HG03442 (cell line): ENCODE results near the gene IKZF2.
A peak's percentile ranks its signal among the peaks of the same experiment; 100 is the strongest.
"Not testable (repeated sequence)": the region's sequence is repeated elsewhere in the genome, so short reads cannot be mapped to it uniquely, and the experiment has no call there.

ENCODE experiments used
- ATAC-seq: cut with Tn5 transposase; IDR thresholded peaks from one replicate; pipeline ENCODE4 v1.9.1; 2021; ENCODE audit warnings: mild to moderate bottlenecking, moderate library complexity; ENCODE audit not compliant: unreplicated experiment

IKZF2 gene

DNA sequence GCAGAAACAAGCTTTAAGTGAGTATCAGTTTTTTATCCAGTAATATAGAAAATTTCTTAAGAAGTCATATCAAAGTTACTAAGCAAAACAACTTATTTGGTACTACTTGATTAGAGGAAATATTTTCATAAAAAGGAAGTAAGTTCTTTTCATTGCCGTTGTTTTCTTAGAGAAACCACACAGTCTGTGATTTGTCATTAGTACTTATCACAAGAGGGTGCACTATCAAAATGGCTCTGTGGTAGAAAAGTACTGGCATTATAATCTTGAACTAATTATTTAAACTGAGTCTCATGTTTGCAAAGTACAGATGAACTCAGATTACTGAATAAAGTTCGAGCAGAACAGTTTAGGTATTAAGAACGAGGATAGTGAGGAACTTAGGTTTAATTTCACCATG is 93.4 kb downstream of the IKZF2 start:
- no peak for ATAC-seq

DNA sequence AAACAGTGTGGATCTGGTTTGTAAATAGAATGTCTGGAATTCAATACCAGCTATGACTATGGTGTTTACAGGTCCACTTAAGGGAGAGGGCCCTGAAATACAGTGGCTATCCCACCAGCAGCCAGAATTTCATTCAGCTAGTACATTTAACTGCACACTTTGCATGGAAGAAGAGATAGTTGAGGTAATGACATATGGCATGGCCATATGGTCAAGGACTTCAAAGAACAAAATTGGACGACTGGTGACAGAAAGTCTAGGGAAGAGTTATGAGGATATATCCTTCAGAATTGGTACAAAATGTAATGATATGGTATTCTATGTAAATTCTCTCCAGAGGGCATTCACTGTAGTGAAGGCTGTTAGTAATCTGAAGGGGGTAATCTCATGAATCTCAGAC is 105.0 kb downstream of the IKZF2 start:
- ATAC-seq = no peak

DNA sequence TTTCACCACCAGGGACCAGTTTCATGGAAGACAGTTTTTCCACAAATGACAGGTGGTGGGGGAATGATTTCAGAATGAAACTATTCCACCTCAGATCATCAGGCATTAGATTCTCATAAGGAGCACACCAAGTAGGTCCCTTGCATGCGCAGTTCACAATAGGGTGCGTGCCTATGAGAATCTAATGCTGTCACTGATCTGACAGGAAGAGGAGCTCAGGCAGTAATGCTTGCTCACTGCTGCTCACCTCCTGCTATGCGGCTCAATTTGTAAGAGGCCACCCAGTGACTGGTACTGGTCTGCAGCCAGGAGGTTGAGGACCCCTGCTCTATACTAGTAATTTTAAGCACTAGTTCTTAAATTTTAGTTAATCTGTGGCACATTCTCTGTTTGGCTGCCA is 107.8 kb downstream of the IKZF2 start:
- ATAC-seq = no peak

DNA sequence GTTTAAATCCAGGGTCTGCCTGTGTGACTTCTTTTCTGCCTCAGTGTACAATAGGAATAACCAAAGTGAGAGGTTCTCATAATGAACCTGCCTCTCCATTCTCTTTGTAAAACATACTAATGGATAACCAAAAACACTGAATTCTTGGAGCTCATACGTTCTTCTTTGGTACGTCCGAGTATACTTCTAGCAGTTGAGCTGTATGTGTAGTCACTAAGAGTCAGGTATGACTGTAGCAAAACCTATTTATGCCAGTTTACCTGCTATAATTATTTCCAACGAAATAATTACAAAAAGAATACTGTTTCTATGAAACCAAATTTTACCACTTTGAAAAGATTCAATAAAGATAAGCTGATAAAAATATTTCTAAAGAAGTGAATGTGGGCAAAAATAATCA is 109.2 kb downstream of the IKZF2 start:
- ATAC-seq = no peak

DNA sequence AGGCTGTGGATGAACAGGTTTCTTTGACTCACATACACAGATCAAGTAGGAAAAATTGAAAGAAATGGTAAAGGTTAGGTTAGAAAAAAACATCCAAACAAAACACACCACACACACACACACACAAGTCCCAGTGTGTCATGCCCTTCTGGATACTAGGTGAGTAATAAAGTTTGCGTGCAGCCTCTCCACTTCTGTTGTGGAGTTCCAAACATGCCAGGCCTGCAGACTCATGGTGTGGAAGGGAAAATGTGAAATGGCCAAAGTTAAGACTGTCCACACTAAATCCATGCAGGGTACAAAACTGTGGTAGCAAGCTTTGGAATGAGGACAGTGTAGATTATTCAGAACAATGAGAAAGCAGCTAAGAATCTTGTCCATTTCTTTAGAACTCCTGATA is 114.6 kb downstream of the IKZF2 start:
- ATAC-seq = no peak

DNA sequence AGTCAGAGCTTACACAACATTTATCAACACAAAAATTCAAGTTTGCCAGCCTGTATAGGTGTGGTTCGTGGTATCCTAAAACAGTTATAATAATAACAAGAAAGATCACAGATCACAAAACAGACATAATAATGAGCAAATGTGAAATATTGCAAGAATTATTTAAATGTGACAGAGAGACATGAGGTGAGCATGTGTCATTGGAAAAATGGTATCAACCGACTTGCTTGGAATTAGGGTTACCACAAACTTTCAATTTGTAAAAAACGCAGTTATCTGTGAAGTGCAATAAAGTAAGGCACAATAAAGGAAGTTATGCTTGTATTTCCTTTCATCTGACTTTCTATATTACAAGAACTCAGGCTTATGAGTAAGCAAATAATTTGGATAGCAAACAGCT is 116.8 kb downstream of the IKZF2 start:
- no peak for ATAC-seq

DNA sequence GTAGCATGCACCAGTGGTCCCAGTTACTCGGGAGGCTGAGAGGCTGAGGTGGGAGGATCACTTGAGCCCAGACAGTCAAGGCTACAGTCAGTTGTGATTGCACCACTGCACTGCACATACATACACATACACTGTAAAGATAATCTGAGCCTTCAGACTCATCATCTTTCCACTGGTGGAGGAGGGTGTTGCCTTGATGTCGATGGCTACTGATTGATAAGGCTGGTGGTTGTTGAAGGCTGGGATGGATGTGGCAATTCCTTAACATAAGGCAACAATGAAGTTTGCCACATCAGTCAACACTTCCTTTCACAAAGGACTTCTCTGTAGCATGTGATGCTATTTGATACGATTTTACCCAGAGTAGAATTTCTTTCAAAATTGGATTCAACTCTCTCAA is 118.8 kb downstream of the IKZF2 start:
- ATAC-seq = no peak

DNA sequence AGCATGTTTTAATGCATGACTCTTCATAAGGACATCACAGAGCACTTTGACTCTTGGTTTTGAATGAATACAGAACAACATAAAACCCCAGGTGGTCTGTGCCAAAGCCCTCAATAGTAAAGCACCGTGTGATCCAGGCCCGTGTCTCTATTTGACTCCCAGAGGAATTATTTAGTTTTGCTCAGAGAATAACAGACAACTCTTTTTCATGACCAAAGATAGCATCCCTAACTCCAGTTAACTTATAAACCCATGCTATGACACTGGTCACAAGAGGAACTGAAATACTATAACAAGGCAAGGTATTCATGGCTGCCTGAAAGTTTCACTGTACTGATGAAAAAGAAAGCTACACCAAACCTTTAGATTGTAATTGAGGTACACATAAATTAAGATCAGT is 128.4 kb downstream of the IKZF2 start:
- peak; percentile 54 for ATAC-seq

DNA sequence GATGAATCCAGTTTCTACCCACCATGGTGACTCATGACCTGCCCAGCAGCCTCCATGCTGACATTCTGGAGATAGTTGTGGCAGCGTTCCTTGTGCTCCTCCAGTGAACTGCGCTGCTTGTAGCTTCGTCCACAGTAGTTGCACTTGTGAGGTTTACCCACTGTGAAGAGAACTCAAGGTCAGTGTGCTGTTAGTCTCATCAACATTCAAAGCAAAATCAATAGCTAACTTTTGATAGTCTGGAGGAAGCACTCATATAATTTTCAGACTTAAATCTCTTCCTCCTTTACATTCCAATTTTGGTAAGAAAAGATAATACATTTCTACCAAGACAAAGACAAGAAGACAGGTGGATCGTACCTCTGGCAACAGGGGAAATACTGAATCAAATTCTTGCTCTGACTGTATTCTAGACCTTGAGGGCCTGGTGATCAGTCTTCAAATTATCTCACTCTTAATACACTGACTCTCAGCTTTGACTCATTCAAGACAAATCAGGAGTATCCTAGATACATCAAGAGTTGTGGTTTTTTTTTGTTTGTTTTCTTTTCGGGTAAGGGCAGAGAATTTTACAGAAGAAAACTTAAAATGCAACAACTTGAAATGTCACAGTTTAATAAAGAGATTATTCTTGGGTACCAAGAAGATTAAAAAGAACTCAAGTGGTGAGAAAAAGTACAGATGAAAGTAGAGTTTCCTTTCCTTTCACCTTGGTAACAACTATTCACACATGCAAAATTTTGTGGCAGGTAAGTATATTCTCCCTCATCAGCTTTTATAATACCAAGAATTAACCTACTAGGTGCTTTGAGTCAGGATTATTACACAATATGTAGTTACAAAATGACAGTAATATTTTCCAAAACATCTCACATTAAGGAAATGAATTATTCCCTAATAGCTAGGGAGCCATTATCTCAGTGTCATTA is 129.2 kb downstream of the IKZF2 start:
- peak; percentile 89 for ATAC-seq

DNA sequence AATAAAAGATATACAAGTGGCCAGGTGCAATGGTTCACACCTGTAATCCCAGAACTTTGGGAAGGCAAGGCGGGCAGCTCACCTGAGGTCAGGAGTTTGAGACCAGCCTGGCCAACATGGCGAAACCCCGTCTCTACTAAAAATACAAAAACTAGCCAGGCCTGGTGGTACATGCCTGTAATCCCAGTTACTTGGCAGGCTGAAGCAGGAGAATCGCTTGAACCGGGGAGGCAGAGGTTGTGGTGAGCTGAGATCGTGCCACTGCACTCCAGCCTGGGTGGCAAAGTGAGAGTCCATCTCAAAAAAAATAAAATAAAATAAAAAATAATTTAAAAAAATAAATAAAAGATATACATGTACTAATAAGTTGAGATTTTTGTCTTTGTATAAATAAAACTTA is 130.5 kb downstream of the IKZF2 start:
- ATAC-seq = not testable (repeated sequence)

DNA sequence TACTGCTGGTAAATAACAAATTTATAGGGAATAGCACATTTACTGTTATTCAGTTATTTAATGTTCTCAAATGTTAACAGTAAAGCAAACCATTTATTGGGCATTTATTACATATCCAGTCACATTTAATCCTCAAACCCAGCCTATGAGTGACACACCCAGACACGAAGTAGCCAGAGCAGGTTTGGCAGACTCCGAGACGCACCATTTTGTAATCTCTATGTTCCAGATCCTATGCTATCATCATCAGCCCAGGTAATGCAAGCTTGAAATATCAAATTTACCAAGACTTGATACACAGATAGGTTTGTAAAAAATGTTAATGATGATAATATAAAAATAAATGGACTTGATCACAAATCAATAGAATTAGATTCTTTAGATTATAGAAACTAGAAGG is 131.1 kb downstream of the IKZF2 start:
- ATAC-seq = no peak

DNA sequence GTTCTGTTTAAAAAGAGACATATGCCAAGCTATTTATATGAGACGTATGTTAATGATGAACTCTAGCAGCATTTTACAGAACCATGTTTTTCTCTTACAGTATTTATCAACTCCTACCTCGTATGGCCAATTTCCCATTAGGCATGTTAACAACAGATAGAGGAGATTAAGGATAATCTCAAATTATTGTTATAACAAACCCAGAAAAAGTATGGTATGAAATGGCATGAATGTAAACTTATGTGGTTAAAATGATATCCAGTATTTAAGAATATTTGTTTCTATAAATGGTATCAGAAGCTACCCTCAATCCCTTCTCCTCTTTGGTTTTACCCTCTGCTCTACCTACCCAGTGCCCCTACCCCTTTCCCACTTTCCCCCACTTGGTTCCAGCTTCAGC is 132.0 kb downstream of the IKZF2 start:
- ATAC-seq = no peak

DNA sequence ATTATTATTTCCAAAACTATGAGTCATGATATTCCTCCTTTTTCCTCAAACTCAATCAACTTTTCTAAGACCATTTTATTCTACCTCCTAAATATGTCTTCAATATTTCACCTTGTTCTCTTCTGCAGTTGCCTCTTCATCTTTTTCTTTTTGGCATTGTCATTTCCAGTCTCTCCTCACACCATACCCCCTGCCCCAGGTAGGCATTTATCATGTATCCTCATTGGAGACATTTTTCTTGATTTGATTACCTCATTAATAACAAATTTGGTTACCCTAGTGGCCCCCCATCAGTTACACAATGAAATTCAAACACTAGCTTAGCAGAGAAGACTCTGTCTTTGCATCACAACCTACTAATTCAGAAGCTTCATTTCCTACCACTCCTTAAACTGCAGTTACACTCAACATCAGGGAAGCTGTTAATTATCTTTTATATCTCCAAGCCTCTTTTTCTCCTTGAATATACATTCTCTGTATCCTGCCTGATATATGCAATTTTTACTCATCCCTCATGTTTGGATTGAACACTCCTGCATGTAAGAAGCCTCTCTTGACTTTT is 133.0 kb downstream of the IKZF2 start:
- no peak for ATAC-seq

DNA sequence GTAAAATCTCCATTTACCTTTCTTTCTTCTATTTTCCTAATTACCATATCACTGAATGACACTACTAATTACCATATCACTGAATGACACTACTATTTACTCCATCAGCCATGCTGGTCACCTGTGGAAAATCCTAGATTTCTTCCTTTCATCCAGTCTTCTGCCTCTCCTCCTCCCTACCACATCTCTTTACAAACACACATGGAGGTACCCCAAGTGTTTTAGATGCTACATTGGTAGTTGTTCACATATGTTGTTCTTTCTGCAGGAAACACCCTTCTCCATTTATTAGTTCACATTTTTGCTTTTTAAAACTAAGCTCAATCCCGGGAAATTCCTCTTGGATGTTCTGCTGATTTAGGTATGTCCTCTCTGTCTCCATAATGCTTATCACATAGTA is 134.0 kb downstream of the IKZF2 start:
- ATAC-seq = no peak

DNA sequence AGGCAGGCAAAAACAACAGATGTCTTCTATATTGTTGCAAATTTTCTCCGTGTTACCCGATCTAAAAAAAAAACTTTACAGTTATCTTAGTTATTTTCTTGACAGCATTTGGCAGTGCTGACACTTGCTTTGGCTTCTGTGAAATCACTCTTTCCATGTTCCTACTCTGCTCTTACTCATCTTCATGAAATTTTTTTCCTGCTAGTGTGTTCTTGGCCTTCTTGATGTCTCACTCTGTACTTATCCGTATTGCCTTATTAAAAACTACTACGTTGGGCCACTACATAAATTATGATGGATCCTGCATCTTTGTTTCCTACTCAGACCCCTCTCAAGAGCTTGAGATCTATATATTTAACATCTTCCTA is 134.4 kb downstream of the IKZF2 start:
- no peak for ATAC-seq

DNA sequence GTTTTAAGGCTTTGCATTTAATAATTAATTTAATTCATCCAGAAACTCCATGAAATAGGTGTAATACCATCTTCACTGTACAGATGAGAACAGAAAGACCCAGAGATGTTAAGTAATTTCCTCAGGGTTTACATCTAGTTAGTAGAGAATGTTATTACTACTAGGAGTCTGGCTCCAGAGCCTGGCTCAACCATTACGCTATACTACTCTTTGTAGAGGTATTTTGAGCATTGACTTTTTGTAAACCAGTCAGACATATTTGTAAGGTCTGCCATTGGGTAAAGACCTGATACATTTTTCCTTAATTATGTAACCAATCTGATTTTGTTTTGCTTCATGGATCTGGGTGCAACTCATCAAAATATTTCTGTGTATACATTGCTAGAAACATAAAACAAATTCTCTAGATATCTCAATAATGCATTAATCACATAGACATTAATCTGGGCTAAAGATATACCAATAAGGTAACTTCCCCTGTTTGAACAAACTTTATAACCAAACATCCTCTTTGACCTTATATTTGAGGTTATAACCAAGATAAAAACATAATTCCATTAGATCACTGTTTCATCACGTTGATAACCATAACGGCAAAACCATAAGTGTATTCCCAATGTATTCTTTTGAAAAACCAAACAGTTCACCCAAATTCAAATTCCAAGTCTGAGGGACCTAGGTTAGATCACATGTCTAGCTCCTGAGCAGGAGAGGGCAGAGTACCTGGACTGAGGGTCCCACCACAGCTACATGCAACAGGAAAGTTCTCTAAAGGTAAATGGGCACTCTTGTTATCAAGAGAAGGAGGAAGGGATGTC is 135.0 kb downstream of the IKZF2 start:
- ATAC-seq = peak; percentile 24

DNA sequence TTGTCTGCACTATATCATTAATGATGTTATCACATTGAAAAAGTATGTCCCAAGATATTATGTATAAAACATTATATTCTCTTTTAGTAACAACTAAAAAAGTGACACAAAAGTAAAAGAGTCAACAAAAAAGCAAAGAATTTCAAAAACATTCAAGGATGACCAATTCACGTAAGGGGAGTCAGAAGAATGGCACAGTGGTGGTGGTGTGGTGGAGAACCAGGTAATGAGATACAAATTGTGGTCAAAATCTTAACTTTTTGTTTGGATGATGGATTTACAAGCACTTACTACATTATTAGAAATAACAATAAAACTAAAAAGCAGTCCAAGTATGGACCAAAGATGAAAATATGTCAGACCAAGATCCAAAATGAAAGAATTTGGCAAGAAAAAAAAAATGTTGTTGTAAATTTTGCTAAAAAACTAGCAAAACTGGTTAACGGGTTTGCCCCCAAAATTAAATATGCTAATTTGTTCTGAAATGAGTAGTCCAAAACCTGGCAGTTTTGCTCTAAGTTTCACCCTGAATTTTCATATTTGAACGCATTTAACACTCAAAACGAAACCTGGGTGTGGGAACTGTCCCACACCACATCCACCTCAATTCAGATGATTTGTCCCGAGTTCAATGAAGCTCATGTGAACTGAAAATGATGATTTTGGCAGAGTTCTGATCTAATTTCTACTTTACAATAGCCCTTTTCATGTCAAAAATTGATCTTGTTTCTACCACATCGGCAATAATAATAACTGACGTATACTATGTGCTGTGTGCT is 135.8 kb downstream of the IKZF2 start:
- peak; percentile 76 for ATAC-seq

DNA sequence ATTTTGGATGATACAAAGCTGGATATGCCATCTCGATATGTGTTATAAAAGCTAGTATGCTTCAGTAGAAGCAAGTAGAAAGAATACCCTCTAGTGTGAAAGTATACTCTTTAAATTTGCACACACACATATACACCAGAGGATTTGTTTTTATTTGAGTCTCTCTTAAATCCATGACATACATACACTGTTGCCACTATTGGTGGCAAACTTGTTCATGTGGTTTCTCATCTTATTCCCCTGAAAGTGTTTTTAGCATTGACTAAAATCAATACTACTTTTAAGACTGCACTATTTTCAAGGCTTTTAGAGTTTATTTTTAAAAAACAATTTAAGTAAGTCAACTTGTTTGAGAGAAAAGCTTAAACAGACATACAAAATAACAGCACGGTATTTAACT is 137.4 kb downstream of the IKZF2 start:
- ATAC-seq = no peak

DNA sequence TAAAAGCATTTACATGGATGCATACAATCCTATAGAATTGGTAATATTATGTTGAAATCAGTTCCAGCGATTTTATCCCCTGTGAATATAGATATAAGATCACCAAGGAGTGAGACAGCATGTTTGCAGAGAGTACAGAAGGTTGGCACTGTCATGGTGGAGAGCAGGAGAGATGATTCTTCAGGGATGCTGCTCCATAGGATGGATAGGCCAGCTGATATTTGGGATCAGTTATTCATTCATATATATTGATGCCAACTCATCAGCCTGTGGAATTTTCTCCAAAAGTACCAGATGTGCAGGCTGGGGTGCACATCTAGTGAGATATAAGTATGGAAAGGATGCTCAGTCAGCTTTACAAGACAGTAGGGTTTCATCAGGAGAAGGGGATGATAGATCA is 139.9 kb downstream of the IKZF2 start:
- no peak for ATAC-seq

DNA sequence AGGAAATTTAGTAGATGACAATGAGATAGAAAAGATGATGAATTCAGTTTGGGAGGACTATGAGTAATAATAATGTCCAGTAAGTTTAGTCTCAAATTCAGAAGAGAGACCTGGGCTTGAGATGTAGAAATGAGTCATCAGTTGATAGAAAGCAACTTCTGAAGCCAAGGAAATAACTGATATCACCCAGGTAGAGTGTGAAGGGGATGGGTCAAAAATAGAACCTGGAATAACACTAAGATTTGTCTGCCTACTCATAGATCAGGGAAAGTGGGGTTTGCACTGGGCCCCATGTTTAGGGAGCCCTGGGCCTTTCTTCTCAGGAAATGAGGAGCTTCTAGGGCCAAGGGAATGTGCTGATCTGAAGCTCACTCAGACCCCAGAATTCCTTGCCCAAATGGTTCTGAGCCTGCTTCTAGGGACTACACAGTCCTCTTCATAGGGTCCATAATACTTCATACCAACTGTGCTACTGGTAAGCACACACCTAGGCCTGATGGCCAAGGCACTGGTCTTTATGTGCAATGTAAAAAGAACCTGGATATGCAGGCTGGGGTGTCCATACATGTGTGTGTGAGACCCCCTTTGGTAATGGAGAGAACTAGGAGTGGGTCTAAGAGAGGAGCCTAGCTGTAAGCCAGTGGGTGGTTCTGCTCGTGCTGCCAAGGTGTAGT is 141.2 kb downstream of the IKZF2 start:
- ATAC-seq = peak; percentile 59
